ENCODE measurements around the gene RNF212. TPM values are rescaled to one million over a fixed set of nuclear protein-coding genes. Genes with fewer than 3 reads are reported as not detected.
A peak's percentile ranks its signal among the peaks of the same experiment; 100 is the strongest.
"Not testable (repeated sequence)": the region's sequence is repeated elsewhere in the genome, so short reads cannot be mapped to it uniquely, and the experiment has no call there.

Gene RNF212
- total RNA-seq, 1 experiment from 2014 or later = not detected

- H3K4me1 ChIP-seq = no peaks in the 10 kb centered on the region
- Mint-ChIP-seq H3K27me3 (ENCODE audit: insufficient read depth, unreplicated experiment) (peaks cover 9% of the 10 kb centered on the region), H3K36me3 (ENCODE audit: insufficient read depth, unreplicated experiment) (no peaks in the 10 kb centered on the region), H3K4me3 (ENCODE audit: unreplicated experiment) (peak overlapping the region; percentile 58), H3K4me1 (ENCODE audit: low read depth, unreplicated experiment) (no peaks in the 10 kb centered on the region), H3K9me3 (ENCODE audit: unreplicated experiment) (no peaks in the 10 kb centered on the region), H3K27ac (ENCODE audit: unreplicated experiment) (no peak overlapping the region)
- H3K36me3 ChIP-seq (ENCODE audit: control insufficient read depth, insufficient read depth, low read length) = no peaks in the 10 kb centered on the region
- no peak for TF ChIP-seq CTCF (IDR thresholded peaks at IDR 0.05; ENCODE audit: insufficient read depth in 1 of 2, low read depth in 1 of 2, low read length in 1 of 2, severe bottlenecking in 1 of 2, unreplicated experiment in 1 of 2)
- DNase-seq = peak in 1 of 2 experiments; percentile 42
- H3K9me3 ChIP-seq = no peaks in the 10 kb centered on the region
- ChIA-PET POLR2A (no interaction called here), CTCF (no interaction called here)
- BruUV-seq (replicated peaks) = no TSS peak
- intact Hi-C loops (cut with micrococcal nuclease; ENCODE audit: unreplicated experiment) = no loop called here
- H3K4me3 ChIP-seq (ENCODE audit: low read depth, low read length) = no peak overlapping the region
- no peaks in the 10 kb centered on the region for H3K27me3 ChIP-seq (replicated peaks; ENCODE audit: control insufficient read depth, insufficient read depth, low read length)
Observed at GRCh38 chr4:1055721-1056590, 57.4 kb downstream of the RNF212 start.

GRCh38 chr4:1055243-1055701 is 58.1 kb downstream of the RNF212 start:
- H3K9me3 ChIP-seq; H3K4me3 ChIP-seq (ENCODE audit: low read depth, low read length); H3K9me3 Mint-ChIP-seq (ENCODE audit: unreplicated experiment); H3K27me3 ChIP-seq (replicated peaks; ENCODE audit: control insufficient read depth, insufficient read depth, low read length); CTCF ChIA-PET; DNase-seq; BruUV-seq (replicated peaks); H3K4me1 ChIP-seq; H3K27me3 Mint-ChIP-seq (ENCODE audit: insufficient read depth, unreplicated experiment); H3K36me3 ChIP-seq (ENCODE audit: control insufficient read depth, insufficient read depth, low read length); H3K36me3 Mint-ChIP-seq (ENCODE audit: insufficient read depth, unreplicated experiment); H3K4me1 Mint-ChIP-seq (ENCODE audit: low read depth, unreplicated experiment); H3K27ac Mint-ChIP-seq (ENCODE audit: unreplicated experiment); intact Hi-C loops (cut with micrococcal nuclease; ENCODE audit: unreplicated experiment): not testable (repeated sequence)
- POLR2A ChIA-PET = interaction anchor here (0.6 kb wide), 1 partner anchor 718 kb away, joined by 5 read pairs; no protein-coding TSS in a partner anchor
- peak overlapping the region; percentile 58 for H3K4me3 Mint-ChIP-seq (ENCODE audit: unreplicated experiment)

- intact Hi-C loops (cut with micrococcal nuclease; ENCODE audit: unreplicated experiment); H3K4me1 Mint-ChIP-seq (ENCODE audit: low read depth, unreplicated experiment); H3K4me3 Mint-ChIP-seq (ENCODE audit: unreplicated experiment); DNase-seq; H3K27me3 Mint-ChIP-seq (ENCODE audit: insufficient read depth, unreplicated experiment); H3K36me3 ChIP-seq (ENCODE audit: control insufficient read depth, insufficient read depth, low read length); CTCF ChIA-PET; H3K36me3 Mint-ChIP-seq (ENCODE audit: insufficient read depth, unreplicated experiment); H3K27ac Mint-ChIP-seq (ENCODE audit: unreplicated experiment); H3K9me3 Mint-ChIP-seq (ENCODE audit: unreplicated experiment); BruUV-seq (replicated peaks); H3K9me3 ChIP-seq; H3K4me1 ChIP-seq; H3K4me3 ChIP-seq (ENCODE audit: low read depth, low read length); H3K27me3 ChIP-seq (replicated peaks; ENCODE audit: control insufficient read depth, insufficient read depth, low read length): not testable (repeated sequence)
- POLR2A ChIA-PET = interaction anchor here (0.6 kb wide), 1 partner anchor 718 kb away, joined by 5 read pairs; no protein-coding TSS in a partner anchor
Observed at GRCh38 chr4:1054696-1055242, 58.6 kb downstream of the RNF212 start.

GRCh38 chr4:1053891-1054290 is 59.5 kb downstream of the RNF212 start:
- CTCF ChIA-PET = interaction anchor here (0.6 kb wide), 1 partner anchor 56 kb away, joined by 5 read pairs; no protein-coding TSS in a partner anchor
- H3K4me3 Mint-ChIP-seq (ENCODE audit: unreplicated experiment); BruUV-seq (replicated peaks); DNase-seq; intact Hi-C loops (cut with micrococcal nuclease; ENCODE audit: unreplicated experiment); H3K9me3 Mint-ChIP-seq (ENCODE audit: unreplicated experiment); H3K27me3 Mint-ChIP-seq (ENCODE audit: insufficient read depth, unreplicated experiment); H3K4me1 ChIP-seq; H3K4me3 ChIP-seq (ENCODE audit: low read depth, low read length); H3K36me3 Mint-ChIP-seq (ENCODE audit: insufficient read depth, unreplicated experiment); H3K36me3 ChIP-seq (ENCODE audit: control insufficient read depth, insufficient read depth, low read length); H3K4me1 Mint-ChIP-seq (ENCODE audit: low read depth, unreplicated experiment); POLR2A ChIA-PET; H3K9me3 ChIP-seq; H3K27me3 ChIP-seq (replicated peaks; ENCODE audit: control insufficient read depth, insufficient read depth, low read length); H3K27ac Mint-ChIP-seq (ENCODE audit: unreplicated experiment): not testable (repeated sequence)
